ENCODE measurements around the gene ADCY6. TPM values are rescaled to one million over a fixed set of nuclear protein-coding genes. Genes with fewer than 3 reads are reported as not detected.

Gene ADCY6
- total and polyA plus RNA-seq, 2 donors (not counting 3 experiments of a cell fraction or from before 2014, with no cell fraction given), result 37.0 to 46.2 TPM

DNA sequence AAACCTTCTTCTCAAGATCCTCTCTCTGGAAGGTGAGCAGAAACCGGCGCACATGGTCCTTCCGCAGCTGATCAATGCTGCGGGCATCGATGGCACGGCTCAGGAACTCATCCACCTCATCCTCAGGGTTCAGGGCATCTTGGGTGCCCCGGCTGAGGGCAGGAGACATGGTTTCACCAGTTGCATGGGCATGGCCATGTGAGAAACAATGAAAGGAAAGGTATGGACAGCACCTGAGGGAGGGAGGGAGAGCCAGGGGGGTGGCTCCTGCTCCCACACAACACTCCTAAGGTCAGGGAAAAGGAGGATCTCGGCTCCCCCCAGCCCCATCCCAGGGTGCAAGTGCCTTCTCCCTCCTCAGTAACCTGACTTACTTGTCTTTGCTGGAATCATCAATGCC, 13.6 kb downstream of the ADCY6 start:
- H3K4me1 ChIP-seq (ENCODE audit: control insufficient read depth, extremely low read depth, insufficient read depth, low read length), result peaks cover 12% of the 10 kb centered on the region
- no TSS peak for BruUV-seq (replicated peaks)
- intact Hi-C loops (cut with micrococcal nuclease), result no loop called here
- H3K9ac ChIP-seq (replicated peaks; ENCODE audit: extremely low read depth, insufficient read depth, low read length), result no peak overlapping the region
- no peaks in the 10 kb centered on the region for H3K9me1 ChIP-seq (replicated peaks; ENCODE audit: control insufficient read depth, extremely low read depth, insufficient read depth, low read length)
- peaks cover 14 to 57% of the 10 kb centered on the region in 2 experiments for H3K36me3 ChIP-seq (ENCODE audit: control insufficient read depth in 2 of 2, extremely low read depth in 1 of 2, insufficient read depth in 2 of 2, low read length in 2 of 2)
- TF ChIP-seq POLR2A (IDR thresholded peaks at IDR 0.05; ENCODE audit: low read depth, low read length) (no peak), CTCF (IDR thresholded peaks at IDR 0.05; ENCODE audit: extremely low read depth in 1 of 2, insufficient read depth in 1 of 2, low read depth in 1 of 2, low read length in 2 of 2) (no peak), FOS (IDR thresholded peaks at IDR 0.05; ENCODE audit: borderline replicate concordance, insufficient read depth, low read length) (no peak), GATA2 (IDR thresholded peaks at IDR 0.05; ENCODE audit: insufficient read depth, insufficient read length, low read depth, low read length) (no peak), POLR2AphosphoS5 (IDR thresholded peaks at IDR 0.05; ENCODE audit: insufficient read depth, low read depth, low read length) (no peak), EZH2 (IDR thresholded peaks at IDR 0.05; ENCODE audit: borderline replicate concordance, low read depth, low read length, severe bottlenecking) (no peak), JUN (IDR thresholded peaks at IDR 0.05; ENCODE audit: borderline replicate concordance, insufficient read depth, insufficient read length, low read depth) (no peak), MYC (IDR thresholded peaks at IDR 0.05; ENCODE audit: low read depth, low read length) (no peak)
- TF ChIP-seq, protein P1, sequence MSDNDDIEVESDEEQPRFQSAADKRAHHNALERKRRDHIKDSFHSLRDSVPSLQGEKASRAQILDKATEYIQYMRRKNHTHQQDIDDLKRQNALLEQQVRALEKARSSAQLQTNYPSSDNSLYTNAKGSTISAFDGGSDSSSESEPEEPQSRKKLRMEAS (IDR thresholded peaks at IDR 0.05; ENCODE audit: insufficient read depth, insufficient read length), result no peak
- ChIA-PET POLR2A (no interaction called here), CTCF (interaction anchor here (1.5 kb wide), 1 partner anchor 9 kb away, joined by 4 read pairs; no protein-coding TSS in a partner anchor)
- dilution Hi-C loops (cut with MboI; ENCODE audit: extremely low pct_ligation_motif_present, low sequenced_read_pairs), result no loop called here
- no peak for FAIRE-seq
- H2AFZ ChIP-seq (ENCODE audit: low read depth, low read length), result no peak overlapping the region
- H3K79me2 ChIP-seq (ENCODE audit: control insufficient read depth, insufficient read depth, low read length), result no peaks in the 10 kb centered on the region
- H3K9me3 ChIP-seq (replicated peaks; ENCODE audit: control insufficient read depth, insufficient read depth, low read length), result no peaks in the 10 kb centered on the region
- no peak overlapping the region for H3K27ac ChIP-seq (ENCODE audit: insufficient read depth, low read depth, low read length)
- H3K4me2 ChIP-seq (ENCODE audit: insufficient read depth, low read length), result no peak overlapping the region
- no peaks in the 10 kb centered on the region for H3K27me3 ChIP-seq (ENCODE audit: control insufficient read depth in 2 of 2, insufficient read depth in 2 of 2, low read length in 2 of 2)
- DNase-seq (ENCODE audit: low read depth, low spot score), result no peak
- H3K4me3 ChIP-seq (replicated peaks in 1 of 3; ENCODE audit: insufficient read depth in 1 of 3, low read depth in 1 of 3, low read length in 3 of 3), result no peak overlapping the region
- H4K20me1 ChIP-seq (replicated peaks; ENCODE audit: control insufficient read depth, extremely low read depth, insufficient read depth, low read length), result no peaks in the 10 kb centered on the region
